Aorta (tissue), 5 donors: Measurements from ENCODE around the gene TCF7. TPM values are rescaled to one million over a fixed set of nuclear protein-coding genes. Genes with fewer than 3 reads are reported as not detected.

Experiments used
- ATAC-seq: fragments of 200-7000 bp; cut with Tn5 transposase; one replicate; pipeline ENCODE4 v1.9.1; 2022; ENCODE audit warnings: moderate library complexity; ENCODE audit not compliant: low FRiP score
- DNase-seq, 2 donors: peaks; one replicate each; pipeline ENCODE4 v3.0.0-alpha.2; 2020
- H3K27ac ChIP-seq, 2 donors: one replicate each; pipeline ENCODE4 v1.5.1; 2013; ENCODE audit warnings: low read length in 2 of 2, mild to moderate bottlenecking in 2 of 2, moderate library complexity in 2 of 2, control low read depth in 1 of 2, inconsistent platforms in 1 of 2, low read depth in 1 of 2
- H3K27me3 ChIP-seq, 2 donors: one replicate each; pipeline ENCODE4 v1.6.1; 2013; ENCODE audit warnings: control low read depth in 1 of 2, low read length in 1 of 2, mild to moderate bottlenecking in 1 of 2, moderate library complexity in 1 of 2; ENCODE audit not compliant: insufficient read depth in 2 of 2, control insufficient read depth in 1 of 2
- H3K36me3 ChIP-seq, 2 donors: one replicate each; pipeline ENCODE4 v1.6.1; 2013; ENCODE audit warnings: control low read depth in 1 of 2, low read length in 1 of 2, mild to moderate bottlenecking in 1 of 2; ENCODE audit not compliant: insufficient read depth in 2 of 2, control insufficient read depth in 1 of 2
- H3K4me1 ChIP-seq, 2 donors: one replicate each; pipeline ENCODE4 v1.6.1; 2013; ENCODE audit warnings: low read length in 2 of 2, control low read depth in 1 of 2, mild to moderate bottlenecking in 1 of 2, moderate library complexity in 1 of 2; ENCODE audit not compliant: insufficient read depth in 2 of 2, control insufficient read depth in 1 of 2
- H3K4me3 ChIP-seq, 2 donors: one replicate each; pipeline ENCODE4 v1.5.1; 2013; ENCODE audit warnings: low read length in 2 of 2, control low read depth in 1 of 2, mild to moderate bottlenecking in 1 of 2
- H3K9me3 ChIP-seq: one replicate; pipeline ENCODE4 v1.6.1; 2013; ENCODE audit warnings: mild to moderate bottlenecking, low read length; ENCODE audit not compliant: control insufficient read depth
- WGBS, 2 donors: extraction: QIAGEN DNeasy Blood & Tissue Kit; methylation state at CpG; one replicate each; pipeline ENCODE4 v1.1.7; 2013; 5-methylcytosine and 5-hydroxymethylcytosine counted together
- intact Hi-C, 2 donors: fragments of 100-400 bp; cut with DNase I; formaldehyde crosslinking; loops; one replicate each; pipeline versions ENCODE4 v1.14.2 to v1.15.0; 2022
- polyA plus RNA-seq, 2 donors: library from polyadenylated mRNA; stranded (reverse); fragments of 200-250 nt; gene quantifications; one replicate each; pipeline ENCODE4 v1.2.3, GENCODE V29; 2013
- total RNA-seq, 2 donors: library from RNA; stranded (reverse); fragmentation: NEBNext Ultra II Directional; extraction: Animal tissue kit (Norgen Biotek cat#: 25700); gene quantifications; one replicate each; pipeline ENCODE4 v1.2.1, GENCODE V29; 2021
- donor health status: healthy with polysubstance abuse.
- donor health status: Bipolar disorder and iron deficiency.
- donor health status: DM: no; HTN: no; CAD: no.
- donor health status: DM: no; HTN: no; CAD: no.
- donor health status: DM: yes; HTN: yes; CAD: no.

Gene TCF7
- total and polyA plus RNA-seq, 4 donors: 0.54 to 4.4 (median 2.2) TPM

- Histone ChIP-seq H3K27me3 (no peaks in the 10 kb centered on the region), H3K36me3 (no peaks in the 10 kb centered on the region), H3K4me1 (no peaks in the 10 kb centered on the region), H3K9me3 (no peaks in the 10 kb centered on the region), H3K4me3 (no peak overlapping the region), H3K27ac (no peak overlapping the region)
- intact Hi-C loops: no loop called here
- ATAC-seq (no peak), DNase-seq (no peak)
- 94 to 96% methylated on average over 10 of the region's 10 CpGs for WGBS, 2 donors
Measured at GRCh38 chr5:134116286-134116685, 1.8 kb downstream of the TCF7 start.

GRCh38 chr5:134116789-134117761, 2.6 kb downstream of the TCF7 start:
- H3K9me3 ChIP-seq: no peaks in the 10 kb centered on the region
- H3K36me3 ChIP-seq: no peaks in the 10 kb centered on the region
- H3K4me3 ChIP-seq: no peak overlapping the region
- no peaks in the 10 kb centered on the region for H3K4me1 ChIP-seq
- no peak overlapping the region for H3K27ac ChIP-seq
- no peaks in the 10 kb centered on the region for H3K27me3 ChIP-seq
- intact Hi-C loops: no loop called here
- 93 to 95% methylated on average over 12 of the region's 12 CpGs for WGBS, 2 donors
- ATAC-seq (no peak), DNase-seq (no peak)

- Histone ChIP-seq H3K4me3 (no peak overlapping the region), H3K4me1 (no peaks in the 10 kb centered on the region), H3K36me3 (no peaks in the 10 kb centered on the region), H3K27ac (no peak overlapping the region), H3K27me3 (no peaks in the 10 kb centered on the region), H3K9me3 (no peaks in the 10 kb centered on the region)
- ATAC-seq (no peak), DNase-seq (no peak)
- intact Hi-C loops: no loop called here
- 93 to 97% methylated on average over 4 of the region's 4 CpGs for WGBS, 2 donors
Measured at GRCh38 chr5:134118212-134118835, 3.8 kb downstream of the TCF7 start.

- 92 to 93% methylated on average over 12 of the region's 12 CpGs for WGBS, 2 donors
- no peak overlapping the region for H3K4me3 ChIP-seq
- no peaks in the 10 kb centered on the region for H3K9me3 ChIP-seq
Measured at GRCh38 chr5:134119720-134120119, 5.2 kb downstream of the TCF7 start.

GRCh38 chr5:134120386-134121138, 6.1 kb downstream of the TCF7 start:
- intact Hi-C loops: no loop called here
- 90 to 92% methylated on average over 17 of the region's 17 CpGs for WGBS, 2 donors
- DNase-seq: no peak
- no peaks in the 10 kb centered on the region for H3K27me3 ChIP-seq
- no peak for ATAC-seq
- H3K27ac ChIP-seq: no peak overlapping the region
- no peaks in the 10 kb centered on the region for H3K36me3 ChIP-seq
- H3K4me1 ChIP-seq: no peaks in the 10 kb centered on the region
- H3K9me3 ChIP-seq: no peaks in the 10 kb centered on the region
- H3K4me3 ChIP-seq: no peak overlapping the region

More at GRCh38 chr5:134119720-134120119, 5.2 kb downstream of the TCF7 start:
- no peaks in the 10 kb centered on the region for H3K36me3 ChIP-seq
- no peak for ATAC-seq
- intact Hi-C loops: no loop called here
- no peaks in the 10 kb centered on the region for H3K4me1 ChIP-seq
- no peak for DNase-seq
- no peak overlapping the region for H3K27ac ChIP-seq
- H3K27me3 ChIP-seq: no peaks in the 10 kb centered on the region

GRCh38 chr5:134122530-134122929, 8.0 kb downstream of the TCF7 start:
- ATAC-seq (no peak), DNase-seq (no peak)
- Histone ChIP-seq H3K9me3 (no peaks in the 10 kb centered on the region), H3K36me3 (no peaks in the 10 kb centered on the region), H3K27ac (no peak overlapping the region), H3K4me3 (no peak overlapping the region), H3K27me3 (no peaks in the 10 kb centered on the region), H3K4me1 (no peaks in the 10 kb centered on the region)
- WGBS, 2 donors: 91 to 92% methylated on average over 3 of the region's 3 CpGs
- intact Hi-C loops: no loop called here

- H3K9me3 ChIP-seq: no peaks in the 10 kb centered on the region
- ATAC-seq: no peak
- 97 to 98% methylated on average over 6 of the region's 6 CpGs for WGBS, 2 donors
- H3K27me3 ChIP-seq: no peaks in the 10 kb centered on the region
- no peak for DNase-seq
- H3K4me3 ChIP-seq: no peak overlapping the region
- intact Hi-C loops: no loop called here
- H3K4me1 ChIP-seq: no peaks in the 10 kb centered on the region
- no peaks in the 10 kb centered on the region for H3K36me3 ChIP-seq
- H3K27ac ChIP-seq: no peak overlapping the region
Measured at GRCh38 chr5:134123360-134123759, 8.9 kb downstream of the TCF7 start.

- H3K27me3 ChIP-seq: no peaks in the 10 kb centered on the region
- no peak overlapping the region for H3K4me3 ChIP-seq
- intact Hi-C loops: no loop called here
- 85% methylated on average over 8 of the region's 8 CpGs for WGBS, 2 donors
- no peak overlapping the region for H3K27ac ChIP-seq
- DNase-seq (no peak), ATAC-seq (no peak)
- no peaks in the 10 kb centered on the region for H3K9me3 ChIP-seq
- H3K4me1 ChIP-seq: no peaks in the 10 kb centered on the region
- H3K36me3 ChIP-seq: no peaks in the 10 kb centered on the region
Measured at GRCh38 chr5:134124289-134125038, 10.0 kb downstream of the TCF7 start.
